Measurements from ENCODE around the gene APOB. TPM values are rescaled to one million over a fixed set of nuclear protein-coding genes. Genes with fewer than 3 reads are reported as not detected.

The APOB gene
- total and polyA plus RNA-seq, 2 of the 13 experiments (the other 11 are each of a cell fraction or from before 2014, with no cell fraction given), result 1,569 to 2,515 TPM

DNA sequence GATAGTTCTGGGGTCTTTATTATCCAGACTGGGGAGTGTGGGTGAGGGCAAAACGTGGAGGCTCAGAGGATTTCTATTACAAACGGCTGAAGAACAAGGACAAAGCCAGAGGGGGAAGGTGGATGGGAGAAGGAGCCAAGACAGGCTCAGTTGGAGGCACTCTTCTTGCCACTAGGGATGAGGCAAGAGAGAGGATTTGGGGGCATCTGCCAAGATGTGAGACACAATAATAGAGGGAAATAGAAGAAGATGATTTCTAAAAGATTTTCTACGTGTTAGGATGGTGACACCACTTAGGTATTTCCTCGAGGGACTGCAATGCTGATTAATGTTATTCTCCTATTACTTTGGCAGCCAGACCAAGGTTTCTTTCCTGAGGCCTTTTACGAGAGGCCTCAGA lies 71.8 kb downstream of the APOB start (continued):
- TF ChIP-seq IKZF4 (CRISPR knock-in tag; IDR thresholded peaks at IDR 0.05; ENCODE audit: borderline replicate concordance, low read depth, not compliant biosample characterization), result no peak
- TF ChIP-seq SYNCRIP (IDR thresholded peaks at IDR 0.05; ENCODE audit: insufficient read depth, low read depth, low read length), result no peak

DNA sequence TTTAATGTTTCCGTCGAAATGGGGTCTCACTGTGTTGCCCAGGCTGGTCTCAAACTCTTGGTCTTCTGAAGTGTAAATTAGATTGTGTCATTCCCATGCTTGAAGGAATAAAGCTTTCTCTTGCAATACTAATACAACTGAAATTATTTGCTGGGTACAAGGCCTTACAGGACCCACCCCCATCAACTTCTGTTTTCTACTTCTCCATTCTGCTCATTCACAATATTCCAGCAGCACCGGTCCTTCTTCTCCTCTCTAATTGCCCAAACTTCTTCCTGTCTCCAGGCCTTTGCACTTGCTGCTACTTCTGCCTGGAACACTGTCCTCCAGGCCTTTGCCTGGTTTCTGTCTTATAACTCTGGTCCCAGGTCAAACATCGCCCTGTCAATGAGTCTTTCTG lies 73.8 kb downstream of the APOB start:
- Histone ChIP-seq H3K9me3 (ENCODE audit: low read length) (no peaks in the 10 kb centered on the region), H3K27ac (ENCODE audit: extremely low read length, insufficient read depth, low read length) (no peak overlapping the region), H3K27me3 (ENCODE audit: control insufficient read depth in 1 of 2, insufficient read depth in 2 of 2, low read length in 2 of 2) (peaks cover 0 to 26% of the 10 kb centered on the region in 2 experiments; a peak in 3 of 5 replicates), H3K79me2 (ENCODE audit: insufficient read depth, low read length) (no peaks in the 10 kb centered on the region), H3K9ac (ENCODE audit: insufficient read depth, low read depth, low read length) (no peak overlapping the region), H3K4me3 (replicated peaks in 1 of 3; ENCODE audit: insufficient read depth in 1 of 3, low read depth in 2 of 3, low read length in 3 of 3) (no peak overlapping the region), H3K36me3 (replicated peaks in 1 of 2; ENCODE audit: control insufficient read depth in 1 of 2, insufficient read depth in 2 of 2, low read length in 2 of 2) (no peaks in the 10 kb centered on the region), H3K4me1 (ENCODE audit: insufficient read depth, low read length) (no peaks in the 10 kb centered on the region), H2AFZ (ENCODE audit: low read length) (no peak overlapping the region), H4K20me1 (ENCODE audit: insufficient read depth, low read length) (no peaks in the 10 kb centered on the region), H3K4me2 (ENCODE audit: low read depth, low read length) (no peak overlapping the region)
- ChIA-PET POLR2A (no interaction called here), CTCF (ENCODE audit: low intra/inter-chr PET ratio, low total read pairs) (no interaction called here)
- no TSS peak for BruUV-seq (replicated peaks)
- no peak for DNase-seq (ENCODE audit: low spot score)
- TF ChIP-seq, protein P1, sequence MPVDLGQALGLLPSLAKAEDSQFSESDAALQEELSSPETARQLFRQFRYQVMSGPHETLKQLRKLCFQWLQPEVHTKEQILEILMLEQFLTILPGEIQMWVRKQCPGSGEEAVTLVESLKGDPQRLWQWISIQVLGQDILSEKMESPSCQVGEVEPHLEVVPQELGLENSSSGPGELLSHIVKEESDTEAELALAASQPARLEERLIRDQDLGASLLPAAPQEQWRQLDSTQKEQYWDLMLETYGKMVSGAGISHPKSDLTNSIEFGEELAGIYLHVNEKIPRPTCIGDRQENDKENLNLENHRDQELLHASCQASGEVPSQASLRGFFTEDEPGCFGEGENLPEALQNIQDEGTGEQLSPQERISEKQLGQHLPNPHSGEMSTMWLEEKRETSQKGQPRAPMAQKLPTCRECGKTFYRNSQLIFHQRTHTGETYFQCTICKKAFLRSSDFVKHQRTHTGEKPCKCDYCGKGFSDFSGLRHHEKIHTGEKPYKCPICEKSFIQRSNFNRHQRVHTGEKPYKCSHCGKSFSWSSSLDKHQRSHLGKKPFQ (CRISPR knock-in tag; IDR thresholded peaks at IDR 0.05; ENCODE audit: insufficient replicate concordance), result no peak
- no peak for TF ChIP-seq ARHGAP35 (CRISPR knock-in tag; IDR thresholded peaks at IDR 0.05; ENCODE audit: borderline replicate concordance)
- no peak for TF ChIP-seq PTBP1 (IDR thresholded peaks at IDR 0.05; ENCODE audit: low read depth, low read length, poor library complexity, severe bottlenecking)
- TF ChIP-seq NRL (CRISPR knock-in tag; IDR thresholded peaks at IDR 0.05; ENCODE audit: borderline replicate concordance), result no peak
- no peak for TF ChIP-seq PLRG1 (conservative IDR thresholded peaks at IDR 0.05)
- TF ChIP-seq KLF12 (CRISPR knock-in tag; IDR thresholded peaks at IDR 0.05; ENCODE audit: borderline replicate concordance), result no peak
- TF ChIP-seq TCF7 (IDR thresholded peaks at IDR 0.05; ENCODE audit: low read depth), result no peak
- TF ChIP-seq MAFK (conservative IDR thresholded peaks at IDR 0.05 in 1 of 2, IDR thresholded peaks at IDR 0.05 in 1 of 2; ENCODE audit: low read length in 2 of 2), result no peak
- no peak for TF ChIP-seq ZFP90 (CRISPR knock-in tag; IDR thresholded peaks at IDR 0.05; ENCODE audit: borderline replicate concordance)
- intact Hi-C loops (cut with micrococcal nuclease; ENCODE audit: unreplicated experiment), result no loop called here
- WGBS (ENCODE audit: low lambda C conversion rate), result 46% methylated on average over 4 of the region's 4 CpGs
- ATAC-seq, result no peak
- in situ Hi-C loops (cut with HindIII; ENCODE audit: extremely low pct_ligation_motif_present, low pct_unique_long_range_greater_than_20kb), result loop anchor here (25.0 kb wide), 1 partner anchor 308 kb away; the partner anchor contains the start of genes GDF7 and HS1BP3
- FAIRE-seq, result no peak

Data from HepG2 (cell line).